ENCODE results near the gene DFFB. TPM values are rescaled to one million over a fixed set of nuclear protein-coding genes. Genes with fewer than 3 reads are reported as not detected.

The DFFB gene
- total and polyA plus RNA-seq, 2 of the 13 experiments (the other 11 are each of a cell fraction or from before 2014, with no cell fraction given) = 4.6 to 9.3 TPM

GRCh38 chr1:3925256-3925655 lies 68.0 kb downstream of the DFFB start (continued):
- TF ChIP-seq ZBTB7A (CRISPR knock-in tag; IDR thresholded peaks at IDR 0.05) (no peak), ZNF629 (CRISPR knock-in tag; conservative IDR thresholded peaks at IDR 0.05) (no peak), ZNF468 (CRISPR knock-in tag; IDR thresholded peaks at IDR 0.05) (no peak)

GRCh38 chr1:3925762-3926161 lies 68.5 kb downstream of the DFFB start:
- CTCF ChIA-PET (ENCODE audit: low intra/inter-chr PET ratio, low total read pairs) = no interaction called here
- TF ChIP-seq DZIP1 (CRISPR knock-in tag; IDR thresholded peaks at IDR 0.05) = no peak
- TF ChIP-seq GPN1 (CRISPR knock-in tag; IDR thresholded peaks at IDR 0.05; ENCODE audit: borderline replicate concordance) = no peak
- TF ChIP-seq ZSCAN9 (CRISPR knock-in tag; IDR thresholded peaks at IDR 0.05; ENCODE audit: borderline replicate concordance) = no peak
- TF ChIP-seq MAFK (conservative IDR thresholded peaks at IDR 0.05 in 1 of 2, IDR thresholded peaks at IDR 0.05 in 1 of 2; ENCODE audit: low read length in 2 of 2) = no peak
- TF ChIP-seq HNRNPK (IDR thresholded peaks at IDR 0.05; ENCODE audit: low read depth, low read length, poor library complexity, severe bottlenecking) = no peak
- no peak for TF ChIP-seq ZNF724P (CRISPR knock-in tag; IDR thresholded peaks at IDR 0.05; ENCODE audit: borderline replicate concordance)
- TF ChIP-seq CBX2 (IDR thresholded peaks at IDR 0.05; ENCODE audit: low read depth, low read length) = no peak
- no peak for TF ChIP-seq CBX2 (CRISPR knock-in tag; IDR thresholded peaks at IDR 0.05; ENCODE audit: low read depth)
- no peak for TF ChIP-seq TBX2 (CRISPR knock-in tag; IDR thresholded peaks at IDR 0.05; ENCODE audit: borderline replicate concordance)
- no peak for TF ChIP-seq ZNF597 (CRISPR knock-in tag; IDR thresholded peaks at IDR 0.05)
- no peak for TF ChIP-seq RBFOX2 (IDR thresholded peaks at IDR 0.05; ENCODE audit: low read depth, low read length)
- no peak for TF ChIP-seq XBP1 (CRISPR knock-in tag; IDR thresholded peaks at IDR 0.05)
- TF ChIP-seq HDAC2 (CRISPR knock-in tag; IDR thresholded peaks at IDR 0.05) = no peak
- TF ChIP-seq ZNF687 (CRISPR knock-in tag; IDR thresholded peaks at IDR 0.05) = no peak

More at GRCh38 chr1:3925762-3926161, 68.5 kb downstream of the DFFB start:
- no TSS peak for BruUV-seq (replicated peaks)
- no peak overlapping the region for H3K9ac ChIP-seq (ENCODE audit: insufficient read depth, low read depth, low read length)
- FAIRE-seq (no peak), DNase-seq (ENCODE audit: low spot score) (no peak), ATAC-seq (no peak)
- H3K27ac ChIP-seq (ENCODE audit: extremely low read length, insufficient read depth, low read length) = no peak overlapping the region
- H3K4me1 ChIP-seq (ENCODE audit: insufficient read depth, low read length) = no peaks in the 10 kb centered on the region
- WGBS (ENCODE audit: low lambda C conversion rate) = 2% methylated on average over 8 of the region's 8 CpGs
- H3K36me3 ChIP-seq (replicated peaks in 1 of 2; ENCODE audit: control insufficient read depth in 1 of 2, insufficient read depth in 2 of 2, low read length in 2 of 2) = no peaks in the 10 kb centered on the region
- H2AFZ ChIP-seq (ENCODE audit: low read length) = no peak overlapping the region
- in situ Hi-C loops (cut with HindIII; ENCODE audit: extremely low pct_ligation_motif_present, low pct_unique_long_range_greater_than_20kb) (no loop called here), intact Hi-C loops (cut with micrococcal nuclease; ENCODE audit: unreplicated experiment) (no loop called here)
- POLR2A ChIA-PET = no interaction called here
- no peak overlapping the region for H3K4me3 ChIP-seq (replicated peaks in 1 of 3; ENCODE audit: insufficient read depth in 1 of 3, low read depth in 2 of 3, low read length in 3 of 3)
- H3K4me2 ChIP-seq (ENCODE audit: low read depth, low read length) = no peak overlapping the region
- no peaks in the 10 kb centered on the region for H3K79me2 ChIP-seq (ENCODE audit: insufficient read depth, low read length)
- H3K27me3 ChIP-seq (ENCODE audit: control insufficient read depth in 1 of 2, insufficient read depth in 2 of 2, low read length in 2 of 2) = peaks cover 5 to 33% of the 10 kb centered on the region in 2 experiments
- no peaks in the 10 kb centered on the region for H3K9me3 ChIP-seq (ENCODE audit: low read length)
- H4K20me1 ChIP-seq (ENCODE audit: insufficient read depth, low read length) = no peaks in the 10 kb centered on the region

All from HepG2 (cell line).